Karpas-422 (cell line): ENCODE measurements around the gene KRTAP12-3. TPM values are rescaled to one million over a fixed set of nuclear protein-coding genes. Genes with fewer than 3 reads are reported as not detected.

ENCODE experiments used
- small RNA-seq: library from RNA; depleted of rRNA; stranded (forward); fragments of <200 nt; gene quantifications from one replicate; pipeline ENCODE3, GENCODE V24; 2014
- total RNA-seq: library from RNA; depleted of rRNA; stranded (reverse); fragments of >200 nt; shearing (Covaris generic); gene quantifications from 2 replicates; pipeline ENCODE4 v1.2.3, GENCODE V29; 2014; ENCODE audit warnings: low replicate concordance; rRNA removed

The KRTAP12-3 gene
- total RNA-seq, 1 experiment from 2014 or later, result not detected

Small RNAs within 50 kb of the gene (small RNA-seq; reads per million reads assigned to genes)
- not detected for gene KRTAP12-6P

Other genes with a start within 250 kb of the KRTAP12-3 start
- gene LRRC3, start 202.4 kb upstream of the KRTAP12-3 start, total RNA-seq, result not detected in 2 replicates
- gene KRTAP10-1, start 117.7 kb upstream of the KRTAP12-3 start, total RNA-seq, result not detected in 2 replicates
- gene KRTAP10-2, start 106.4 kb upstream of the KRTAP12-3 start, total RNA-seq, result not detected in 2 replicates
- not detected in 2 replicates for gene KRTAP10-3, start 99.1 kb upstream of the KRTAP12-3 start, total RNA-seq
- not detected in 2 replicates for gene KRTAP10-4, start 84.2 kb upstream of the KRTAP12-3 start, total RNA-seq
- not detected in 2 replicates for gene KRTAP10-5, start 77.3 kb upstream of the KRTAP12-3 start, total RNA-seq
- gene KRTAP10-6, start 65.4 kb upstream of the KRTAP12-3 start, total RNA-seq, result not detected in 2 replicates
- not detected in 2 replicates for gene KRTAP10-7, start 57.3 kb upstream of the KRTAP12-3 start, total RNA-seq
- not detected in 2 replicates for gene KRTAP10-8, start 45.9 kb upstream of the KRTAP12-3 start, total RNA-seq
- gene KRTAP10-9, start 30.8 kb upstream of the KRTAP12-3 start, total RNA-seq, result not detected in 2 replicates
- gene KRTAP10-10, start 20.6 kb upstream of the KRTAP12-3 start, total RNA-seq, result not detected in 2 replicates
- gene KRTAP10-11, start 11.5 kb upstream of the KRTAP12-3 start, total RNA-seq, result not detected in 2 replicates
- gene KRTAP12-4, start 3.3 kb upstream of the KRTAP12-3 start, total RNA-seq, result not detected in 2 replicates
- not detected in 2 replicates for gene KRTAP12-2, start 9.0 kb downstream of the KRTAP12-3 start, total RNA-seq
- not detected in 2 replicates for gene KRTAP12-1, start 24.2 kb downstream of the KRTAP12-3 start, total RNA-seq
- not detected in 2 replicates for gene KRTAP10-12, start 39.2 kb downstream of the KRTAP12-3 start, total RNA-seq
- gene TSPEAR, start 53.6 kb downstream of the KRTAP12-3 start, total RNA-seq, result not detected in 2 replicates
- gene UBE2G2, start 143.9 kb downstream of the KRTAP12-3 start, total RNA-seq, result 126 and 148 TPM in 2 replicates
- 70.3 and 80.3 TPM in 2 replicates for gene SUMO3, start 160.1 kb downstream of the KRTAP12-3 start, total RNA-seq
- gene PTTG1IP, start 215.8 kb downstream of the KRTAP12-3 start, total RNA-seq, result 37.8 and 44.7 TPM in 2 replicates